ENCODE measurements around the gene OPRM1. TPM values are rescaled to one million over a fixed set of nuclear protein-coding genes. Genes with fewer than 3 reads are reported as not detected.
A peak's percentile ranks its signal among the peaks of the same experiment; 100 is the strongest.

Gene OPRM1
- total RNA-seq, 4 donors from 2014 or later, result not detected

DNA sequence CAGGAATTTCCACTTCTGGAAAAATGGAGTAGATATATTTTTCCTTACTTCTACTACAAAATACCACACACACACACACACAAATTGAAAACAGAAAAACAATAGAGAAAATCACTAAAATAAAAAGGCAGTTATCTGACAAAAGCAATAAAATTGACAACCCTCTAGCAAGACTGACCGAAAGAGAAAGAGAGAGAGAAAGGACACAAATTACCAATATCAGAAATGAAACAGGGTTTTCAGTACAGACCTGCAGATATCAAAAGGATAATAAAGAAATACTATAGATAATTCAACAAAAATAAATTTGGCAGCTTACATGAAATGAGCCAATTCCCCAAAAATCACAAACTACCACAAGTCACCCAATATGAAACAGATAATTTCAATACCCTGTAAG, 104.7 kb downstream of the OPRM1 start:
- no peaks in the 10 kb centered on the region for H3K27me3 ChIP-seq
- no peak for DNase-seq
- H3K4me1 ChIP-seq, result no peaks in the 10 kb centered on the region
- H3K36me3 ChIP-seq, result no peaks in the 10 kb centered on the region
- TF ChIP-seq, protein P1, sequence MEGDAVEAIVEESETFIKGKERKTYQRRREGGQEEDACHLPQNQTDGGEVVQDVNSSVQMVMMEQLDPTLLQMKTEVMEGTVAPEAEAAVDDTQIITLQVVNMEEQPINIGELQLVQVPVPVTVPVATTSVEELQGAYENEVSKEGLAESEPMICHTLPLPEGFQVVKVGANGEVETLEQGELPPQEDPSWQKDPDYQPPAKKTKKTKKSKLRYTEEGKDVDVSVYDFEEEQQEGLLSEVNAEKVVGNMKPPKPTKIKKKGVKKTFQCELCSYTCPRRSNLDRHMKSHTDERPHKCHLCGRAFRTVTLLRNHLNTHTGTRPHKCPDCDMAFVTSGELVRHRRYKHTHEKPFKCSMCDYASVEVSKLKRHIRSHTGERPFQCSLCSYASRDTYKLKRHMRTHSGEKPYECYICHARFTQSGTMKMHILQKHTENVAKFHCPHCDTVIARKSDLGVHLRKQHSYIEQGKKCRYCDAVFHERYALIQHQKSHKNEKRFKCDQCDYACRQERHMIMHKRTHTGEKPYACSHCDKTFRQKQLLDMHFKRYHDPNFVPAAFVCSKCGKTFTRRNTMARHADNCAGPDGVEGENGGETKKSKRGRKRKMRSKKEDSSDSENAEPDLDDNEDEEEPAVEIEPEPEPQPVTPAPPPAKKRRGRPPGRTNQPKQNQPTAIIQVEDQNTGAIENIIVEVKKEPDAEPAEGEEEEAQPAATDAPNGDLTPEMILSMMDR (IDR thresholded peaks at IDR 0.05), result no peak
- H3K4me3 ChIP-seq, result no peak overlapping the region
- H3K27ac ChIP-seq, result no peak overlapping the region
- H3K9me3 ChIP-seq, result no peaks in the 10 kb centered on the region

GRCh38 chr6:154154389-154154967, 115.4 kb downstream of the OPRM1 start:
- Histone ChIP-seq H3K27ac (no peak overlapping the region), H3K9me3 (no peaks in the 10 kb centered on the region), H3K36me3 (no peaks in the 10 kb centered on the region)

GRCh38 chr6:154156135-154156896, 117.3 kb downstream of the OPRM1 start:
- DNase-seq, result peak; percentile 50 to 72 (median 57)
- Histone ChIP-seq H3K27ac (peak overlapping the region in 3 of 4 donors; percentile 10 to 68 (median 43)), H3K36me3 (no peaks in the 10 kb centered on the region), H3K4me3 (peak overlapping the region in 1 of 4 donors; percentile 7), H3K27me3 (no peaks in the 10 kb centered on the region), H3K4me1 (peaks cover 0 to 7% (median 1%) of the 10 kb centered on the region in 4 donors), H3K9me3 (no peaks in the 10 kb centered on the region)
- TF ChIP-seq POLR2A (IDR thresholded peaks at IDR 0.05), result no peak
- TF ChIP-seq, protein P1 (IDR thresholded peaks at IDR 0.05), result peak; percentile 24 to 52 (median 38)

More at GRCh38 chr6:154154389-154154967, 115.4 kb downstream of the OPRM1 start:
- peaks cover 0 to 7% (median 1%) of the 10 kb centered on the region in 4 donors for H3K4me1 ChIP-seq
- no peak overlapping the region for H3K4me3 ChIP-seq
- TF ChIP-seq POLR2A (IDR thresholded peaks at IDR 0.05), result no peak
- TF ChIP-seq, protein P1 (IDR thresholded peaks at IDR 0.05), result peak; percentile 67 to 92 (median 82)
- H3K27me3 ChIP-seq, result no peaks in the 10 kb centered on the region
- peak in 2 of 3 donors; percentile 64 to 86 for DNase-seq

GRCh38 chr6:154157082-154157481, 118.0 kb downstream of the OPRM1 start:
- no peak for TF ChIP-seq POLR2A (IDR thresholded peaks at IDR 0.05)
- TF ChIP-seq, protein P1 (IDR thresholded peaks at IDR 0.05), result no peak
- Histone ChIP-seq H3K27ac (peak overlapping the region; percentile 3 to 68 (median 26)), H3K4me1 (peaks cover 0 to 7% (median 1%) of the 10 kb centered on the region in 4 donors), H3K27me3 (no peaks in the 10 kb centered on the region), H3K9me3 (no peaks in the 10 kb centered on the region), H3K36me3 (no peaks in the 10 kb centered on the region), H3K4me3 (peak overlapping the region in 1 of 4 donors; percentile 6)
- DNase-seq, result no peak

DNA sequence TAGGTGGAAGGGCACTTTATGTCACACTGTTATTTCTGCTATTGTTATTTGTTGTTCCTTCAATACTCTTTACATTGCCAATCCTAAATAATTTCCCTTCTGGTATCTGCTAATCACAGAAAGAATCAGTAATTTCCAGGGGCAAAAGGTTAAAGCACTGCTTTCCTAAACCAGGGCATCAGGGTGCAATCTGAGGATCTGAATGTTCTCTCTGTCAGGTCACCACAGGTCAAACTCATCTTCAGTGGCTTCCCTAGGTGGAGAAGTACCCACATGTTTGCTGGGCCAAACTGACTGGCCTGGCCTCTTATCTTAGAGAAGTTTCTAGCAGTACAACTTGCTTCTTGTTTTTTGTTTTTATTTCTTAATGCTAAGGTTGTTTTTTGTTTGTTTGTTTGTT, 118.7 kb downstream of the OPRM1 start:
- Histone ChIP-seq H3K9me3 (no peaks in the 10 kb centered on the region), H3K4me3 (no peak overlapping the region), H3K27me3 (no peaks in the 10 kb centered on the region), H3K4me1 (peaks cover 0 to 7% (median 1%) of the 10 kb centered on the region in 4 donors), H3K36me3 (no peaks in the 10 kb centered on the region), H3K27ac (peak overlapping the region; percentile 2 to 68 (median 12))
- no peak for DNase-seq
- TF ChIP-seq, protein P1 (IDR thresholded peaks at IDR 0.05), result no peak
- TF ChIP-seq POLR2A (IDR thresholded peaks at IDR 0.05), result no peak

Measured in Peyer's patch (tissue), 4 donors.